Neuronal stem cell (in vitro differentiated cells): ENCODE measurements around the gene ADCYAP1.

ENCODE experiments used
- DNase-seq: peaks from one replicate; pipeline ENCODE4 v3.0.0-alpha.2; 2013; ENCODE audit warnings: low spot score
- H2AFZ ChIP-seq: one replicate; pipeline ENCODE4 v1.6.1; 2013; ENCODE audit warnings: mild to moderate bottlenecking, low read length, inconsistent platforms
- H2AK5ac ChIP-seq: 2 replicates; pipeline ENCODE4 v1.6.1; 2013; ENCODE audit warnings: low read depth, mild to moderate bottlenecking, inconsistent platforms, low read length, moderate library complexity, mixed read lengths
- H2BK120ac ChIP-seq: 2 replicates; pipeline ENCODE4 v1.6.1; 2013; ENCODE audit warnings: low read depth, mild to moderate bottlenecking, inconsistent platforms, low read length, moderate library complexity, mixed read lengths
- H2BK12ac ChIP-seq: one replicate; pipeline ENCODE4 v1.6.1; 2013; ENCODE audit warnings: low read length, inconsistent platforms
- H2BK15ac ChIP-seq: 2 replicates; pipeline ENCODE4 v1.6.1; 2013; ENCODE audit warnings: mild to moderate bottlenecking, low read length, inconsistent platforms, mixed read lengths
- H2BK5ac ChIP-seq: one replicate; pipeline ENCODE4 v1.6.1; 2013; ENCODE audit warnings: inconsistent platforms, mild to moderate bottlenecking, low read length, moderate library complexity
- H3K14ac ChIP-seq: one replicate; pipeline ENCODE4 v1.6.1; 2013; ENCODE audit warnings: low read length, inconsistent platforms
- H3K18ac ChIP-seq: 2 replicates; pipeline ENCODE4 v1.6.1; 2013; ENCODE audit warnings: low read length, inconsistent platforms
- H3K23ac ChIP-seq: 2 replicates; pipeline ENCODE4 v1.6.1; 2013; ENCODE audit warnings: low read depth, mild to moderate bottlenecking, mixed read lengths, low read length, inconsistent platforms; ENCODE audit not compliant: poor library complexity
- H3K27ac ChIP-seq: replicated peaks from 3 replicates; pipeline ENCODE4 v1.5.1; 2013; ENCODE audit warnings: low read length, inconsistent platforms
- H3K27me3 ChIP-seq, 3 experiments: 2 replicates each; pipeline ENCODE4 v1.6.1; 2013; ENCODE audit warnings: low read length in 3 of 3, mild to moderate bottlenecking in 2 of 3, inconsistent platforms in 1 of 3, low read depth in 1 of 3, mixed read lengths in 1 of 3, moderate library complexity in 1 of 3; ENCODE audit not compliant: control insufficient read depth in 3 of 3, insufficient read depth in 3 of 3
- H3K36me3 ChIP-seq, 2 donors: replicated peaks in 1 of 2; 2 replicates each; pipeline ENCODE4 v1.6.1; 2013; ENCODE audit warnings: low read length in 2 of 2; ENCODE audit not compliant: control insufficient read depth in 2 of 2, insufficient read depth in 2 of 2
- H3K4ac ChIP-seq: 2 replicates; pipeline ENCODE4 v1.6.1; 2013; ENCODE audit warnings: inconsistent platforms, mild to moderate bottlenecking, low read length, moderate library complexity
- H3K4me1 ChIP-seq, 2 donors: 1 replicate in 1 of 2; 2 replicates in 1 of 2; pipeline ENCODE4 v1.6.1; 2013; ENCODE audit warnings: low read length in 2 of 2, low read depth in 1 of 2; ENCODE audit not compliant: control insufficient read depth in 2 of 2, insufficient read depth in 1 of 2
- H3K4me2 ChIP-seq: one replicate; pipeline ENCODE4 v1.6.1; 2013; ENCODE audit warnings: mild to moderate bottlenecking, low read length, inconsistent platforms; ENCODE audit not compliant: insufficient read depth, poor library complexity, severe bottlenecking
- H3K4me3 ChIP-seq, 2 donors: 2 replicates each; pipeline ENCODE4 v1.5.1; 2013; ENCODE audit warnings: low read length in 2 of 2, mild to moderate bottlenecking in 2 of 2, inconsistent platforms in 1 of 2, moderate library complexity in 1 of 2
- H3K79me1 ChIP-seq: one replicate; pipeline ENCODE4 v1.6.1; 2013; ENCODE audit warnings: low read depth, mild to moderate bottlenecking, inconsistent platforms, low read length, moderate library complexity
- H3K9ac ChIP-seq: one replicate; pipeline ENCODE4 v1.6.1; 2013; ENCODE audit warnings: mild to moderate bottlenecking, low read depth, low read length, inconsistent platforms; ENCODE audit not compliant: poor library complexity
- H3K9me3 ChIP-seq, 2 donors: replicated peaks in 1 of 2; 2 replicates each; pipeline versions ENCODE3 to v1.6.1; 2013; ENCODE audit warnings: low read length in 2 of 2, mild to moderate bottlenecking in 2 of 2, inconsistent platforms in 1 of 2, low read depth in 1 of 2, mixed read lengths in 1 of 2, moderate library complexity in 1 of 2; ENCODE audit not compliant: control insufficient read depth in 2 of 2, insufficient read depth in 1 of 2
- H4K8ac ChIP-seq: one replicate; pipeline ENCODE4 v1.6.1; 2013; ENCODE audit warnings: low read depth, mild to moderate bottlenecking, inconsistent platforms, low read length, moderate library complexity
- H4K91ac ChIP-seq: one replicate; pipeline ENCODE4 v1.6.1; 2013; ENCODE audit warnings: low read length, low read depth, mild to moderate bottlenecking, inconsistent platforms; ENCODE audit not compliant: poor library complexity
- WGBS, 2 donors: extraction: QIAGEN DNeasy Blood & Tissue Kit; methylation state at CpG; one replicate each; pipeline ENCODE4 v1.1.7; 2013; ENCODE audit warnings: missing lambda C conversion rate in 2 of 2, mixed read lengths in 1 of 2; ENCODE audit not compliant: insufficient read length in 2 of 2, insufficient replicate concordance in 1 of 2; ENCODE audit errors: extremely low coverage in 2 of 2; 5-methylcytosine and 5-hydroxymethylcytosine counted together

ADCYAP1 gene

DNA sequence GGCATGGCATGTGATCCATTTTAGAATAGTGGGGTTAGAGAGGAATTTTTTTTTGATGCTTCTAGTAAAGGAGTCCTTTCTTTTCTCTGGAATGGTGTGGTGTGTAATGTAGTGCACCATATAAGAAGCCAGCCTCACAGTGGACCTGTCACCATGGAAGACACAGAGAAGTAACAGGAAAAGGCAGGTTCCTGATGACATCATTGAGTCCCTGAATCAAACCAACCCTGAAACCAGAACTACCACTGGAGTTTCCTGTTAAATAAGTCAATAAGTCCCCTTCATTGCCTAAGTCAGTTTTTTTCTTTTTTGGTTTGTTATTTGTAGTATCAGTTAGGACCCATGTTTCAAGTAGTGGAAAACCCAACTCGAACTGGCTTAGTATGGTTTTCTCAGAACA lies 11.9 kb downstream of the ADCYAP1 start:
- no peak overlapping the region for H2BK5ac ChIP-seq
- H3K23ac ChIP-seq, result no peak overlapping the region
- H2AK5ac ChIP-seq, result no peak overlapping the region
- no peaks in the 10 kb centered on the region for H3K79me1 ChIP-seq
- no peak overlapping the region for H4K8ac ChIP-seq
- no peak overlapping the region for H3K4ac ChIP-seq
- no peak overlapping the region for H2AFZ ChIP-seq
- H3K27me3 ChIP-seq, result peaks cover 0 to 38% (median 0%) of the 10 kb centered on the region in 3 experiments
- H3K14ac ChIP-seq, result no peak overlapping the region
- H3K18ac ChIP-seq, result no peak overlapping the region
- H4K91ac ChIP-seq, result no peak overlapping the region
- H2BK12ac ChIP-seq, result no peak overlapping the region
- no peaks in the 10 kb centered on the region for H3K4me1 ChIP-seq
- H3K9me3 ChIP-seq, result no peaks in the 10 kb centered on the region
- H3K36me3 ChIP-seq, result no peaks in the 10 kb centered on the region
- H3K9ac ChIP-seq, result no peak overlapping the region
- H2BK15ac ChIP-seq, result no peak overlapping the region
- H3K27ac ChIP-seq, result no peak overlapping the region
- H2BK120ac ChIP-seq, result no peak overlapping the region
- no peak overlapping the region for H3K4me3 ChIP-seq
- DNase-seq, result no peak
- WGBS, 2 donors, result no CpG with 5 or more reads among the region's 1 CpG
- H3K4me2 ChIP-seq, result no peak overlapping the region

GRCh38 chr18:919078-919477 lies 14.4 kb downstream of the ADCYAP1 start:
- Histone ChIP-seq H3K79me1 (no peaks in the 10 kb centered on the region), H3K9me3 (peaks cover 0 to 2% of the 10 kb centered on the region in 2 donors), H2BK15ac (no peak overlapping the region), H2BK12ac (no peak overlapping the region), H3K27ac (no peak overlapping the region), H2BK120ac (no peak overlapping the region), H2AK5ac (no peak overlapping the region), H3K18ac (no peak overlapping the region), H3K4me2 (no peak overlapping the region), H3K4me1 (no peaks in the 10 kb centered on the region), H3K4me3 (no peak overlapping the region), H3K4ac (no peak overlapping the region), H3K9ac (no peak overlapping the region), H3K36me3 (no peaks in the 10 kb centered on the region), H2AFZ (no peak overlapping the region), H4K8ac (no peak overlapping the region), H4K91ac (no peak overlapping the region), H2BK5ac (no peak overlapping the region), H3K23ac (no peak overlapping the region), H3K27me3 (peaks cover 0 to 14% (median 0%) of the 10 kb centered on the region in 3 experiments), H3K14ac (no peak overlapping the region)
- no peak for DNase-seq
- no CpG with 5 or more reads among the region's 2 CpGs for WGBS, 2 donors

GRCh38 chr18:923144-923866 lies 18.6 kb downstream of the ADCYAP1 start:
- DNase-seq, result no peak
- Histone ChIP-seq H4K8ac (no peak overlapping the region), H3K23ac (no peak overlapping the region), H2BK5ac (no peak overlapping the region), H3K27me3 (no peaks in the 10 kb centered on the region), H3K79me1 (no peaks in the 10 kb centered on the region), H3K9ac (no peak overlapping the region), H3K9me3 (peaks cover 0 to 2% of the 10 kb centered on the region in 2 donors), H3K4me1 (no peaks in the 10 kb centered on the region), H3K14ac (no peak overlapping the region), H2AFZ (no peak overlapping the region), H3K36me3 (no peaks in the 10 kb centered on the region), H3K4me2 (no peak overlapping the region), H2BK15ac (no peak overlapping the region), H3K27ac (no peak overlapping the region), H4K91ac (no peak overlapping the region), H3K4ac (no peak overlapping the region), H2BK120ac (no peak overlapping the region), H3K4me3 (no peak overlapping the region), H2AK5ac (no peak overlapping the region), H2BK12ac (no peak overlapping the region), H3K18ac (no peak overlapping the region)
- no CpG with 5 or more reads among the region's 6 CpGs for WGBS, 2 donors

GRCh38 chr18:924987-925386 lies 20.3 kb downstream of the ADCYAP1 start:
- no peak overlapping the region for H2BK5ac ChIP-seq
- H3K23ac ChIP-seq, result no peak overlapping the region
- no peak overlapping the region for H2AFZ ChIP-seq
- H3K18ac ChIP-seq, result no peak overlapping the region
- no peak overlapping the region for H3K14ac ChIP-seq
- H3K36me3 ChIP-seq, result no peaks in the 10 kb centered on the region
- no peak overlapping the region for H3K4ac ChIP-seq
- no peak for DNase-seq
- no peak overlapping the region for H4K8ac ChIP-seq
- H3K27me3 ChIP-seq, result no peaks in the 10 kb centered on the region
- no peak overlapping the region for H2AK5ac ChIP-seq
- no peaks in the 10 kb centered on the region for H3K4me1 ChIP-seq
- no peak overlapping the region for H2BK120ac ChIP-seq
- H4K91ac ChIP-seq, result no peak overlapping the region
- H3K79me1 ChIP-seq, result no peaks in the 10 kb centered on the region
- no peak overlapping the region for H2BK12ac ChIP-seq
- H3K4me2 ChIP-seq, result no peak overlapping the region
- no peak overlapping the region for H3K9ac ChIP-seq
- H3K27ac ChIP-seq, result no peak overlapping the region
- H3K9me3 ChIP-seq, result peaks cover 0 to 2% of the 10 kb centered on the region in 2 donors
- H2BK15ac ChIP-seq, result no peak overlapping the region
- no peak overlapping the region for H3K4me3 ChIP-seq
- WGBS, 2 donors, result no CpG with 5 or more reads among the region's 1 CpG
